Muscle of arm (tissue), 14 donors: ENCODE results near the gene RSPH6A. TPM values are rescaled to one million over a fixed set of nuclear protein-coding genes. Genes with fewer than 3 reads are reported as not detected.

Experiments
- DNase-seq: peaks from one replicate; pipeline ENCODE4 v3.0.0-alpha.2; 2013
- long read RNA-seq, 11 donors: transcript quantifications; one replicate each; lab custom pipeline, GENCODE V29; 2026
- polyA plus RNA-seq, 12 donors: library from polyadenylated mRNA; unstranded; fragments of 120-200 nt; gene quantifications; one replicate each; pipeline ENCODE4 v1.2.1, GENCODE V29; 2013; ENCODE audit not compliant: insufficient read length in 12 of 12

The RSPH6A gene
- polyA plus RNA-seq = not detected
- long read RNA-seq, donor 1 = 0 reads
- long read RNA-seq, donor 2 = 0 reads
- long read RNA-seq, donor 3 = 0 reads
- long read RNA-seq, donor 4 = 0 reads
- long read RNA-seq, donor 5 = 0 reads
- long read RNA-seq, donor 6 = 0 reads
- long read RNA-seq, donor 7 = 0 reads
- long read RNA-seq, donor 8 = 0 reads
- long read RNA-seq, donor 9 = 0 reads
- long read RNA-seq, donor 10 = 0 reads
- long read RNA-seq, donor 11 = 0 reads

DNA sequence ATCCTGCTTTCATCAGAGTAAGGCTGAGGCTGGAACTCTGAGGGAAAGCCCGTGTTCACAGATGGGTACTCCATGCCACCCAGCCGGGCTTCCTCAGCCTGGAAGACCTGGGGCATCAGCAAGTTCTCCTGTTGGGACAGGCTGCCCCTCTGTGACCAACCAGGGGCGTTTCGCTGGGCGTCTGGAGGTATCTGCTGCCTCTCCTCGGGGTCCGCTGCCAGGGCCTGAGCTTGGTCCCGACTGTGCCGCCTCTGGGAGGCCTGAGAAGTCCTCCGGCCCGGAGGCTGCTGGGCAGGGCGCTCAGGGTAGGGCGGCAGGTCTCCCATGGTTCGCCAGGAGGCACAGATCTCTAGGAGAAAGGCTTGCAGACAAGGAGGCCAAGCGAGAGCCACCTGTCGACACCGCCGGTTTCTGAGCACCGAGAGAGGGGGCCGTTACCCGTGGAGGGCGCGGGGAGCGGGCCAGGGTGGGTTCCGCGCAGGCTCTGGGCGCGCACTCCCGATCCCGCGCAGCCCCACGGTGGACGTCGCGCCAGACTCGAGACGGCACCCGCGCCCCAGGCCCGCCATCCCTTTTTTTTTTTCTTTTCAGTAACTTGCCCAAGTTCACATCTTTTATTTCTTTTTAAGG is at the start of gene RSPH6A:
Gene RSPH6A (minus strand): TSS at position 458 of the 630 bp plus-strand sequence. CDS start 132 bp downstream, at position 326.
- DNase-seq = no peak

DNA sequence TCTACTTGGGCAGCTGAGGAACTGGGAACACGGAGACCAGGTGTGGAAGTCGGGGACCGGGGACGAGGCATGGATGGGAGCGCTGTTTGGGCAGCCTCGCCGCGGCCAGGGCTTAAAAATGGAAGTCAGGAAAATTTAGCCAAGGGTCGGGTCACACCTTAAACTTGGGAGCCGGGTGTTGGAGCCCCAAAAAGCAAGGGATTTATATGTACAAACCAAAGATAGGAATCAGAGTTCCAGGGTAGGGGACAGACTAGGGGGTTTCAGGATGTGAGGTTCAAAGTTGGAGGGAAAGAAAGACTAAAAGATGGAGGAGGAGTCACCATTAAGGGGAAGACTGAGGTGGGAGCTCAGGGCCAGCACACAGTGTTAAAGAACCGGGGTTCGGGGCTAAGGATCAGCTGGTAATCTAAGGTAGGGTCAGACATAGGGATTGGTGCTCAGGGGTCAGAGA is 49.5 kb upstream of the RSPH6A start:
- no peak for DNase-seq

DNA sequence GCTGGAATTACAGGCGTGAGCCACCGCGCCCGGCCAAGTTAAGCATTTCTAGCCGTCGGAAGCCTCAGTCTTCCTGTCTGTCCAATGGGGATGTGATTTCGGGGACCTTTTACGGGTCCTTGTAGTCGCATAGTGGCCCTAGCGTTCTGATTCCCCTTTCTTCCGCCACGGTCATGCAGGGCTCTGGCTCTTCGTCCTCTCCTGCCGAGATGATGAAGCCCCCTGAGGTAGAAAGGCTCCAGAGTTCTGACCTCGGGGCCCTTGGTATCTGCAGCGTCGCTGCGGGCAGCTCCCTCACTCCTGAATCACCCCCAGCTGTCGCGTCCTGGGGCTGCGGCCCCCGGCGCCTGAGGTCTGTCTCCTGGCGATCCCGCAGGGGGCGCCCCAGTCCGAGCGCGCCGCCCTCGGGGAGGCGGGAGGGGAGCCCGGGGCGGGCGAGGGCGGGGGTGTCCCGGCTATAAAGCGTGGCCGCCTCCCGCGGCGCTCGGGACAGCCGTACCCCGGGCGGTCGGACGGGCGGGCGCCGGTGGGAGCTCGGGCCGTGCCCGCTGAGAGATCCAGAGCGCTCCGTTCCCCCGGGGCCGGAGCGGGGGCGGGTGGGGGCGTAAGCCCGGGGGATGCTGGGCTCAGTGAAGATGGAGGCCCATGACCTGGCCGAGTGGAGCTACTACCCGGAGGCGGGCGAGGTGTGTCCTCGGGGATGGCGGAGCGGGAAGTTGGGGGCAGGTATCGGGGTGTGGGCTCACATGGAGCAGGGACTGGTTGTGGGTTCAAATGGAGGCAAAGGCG is 48.9 kb upstream of the RSPH6A start, which contains the start of gene FOXA3:
Gene FOXA3 (plus strand): TSS at position 487 of the 789 bp plus-strand sequence. CDS start 131 bp downstream, at position 618.
- no peak for DNase-seq

DNA sequence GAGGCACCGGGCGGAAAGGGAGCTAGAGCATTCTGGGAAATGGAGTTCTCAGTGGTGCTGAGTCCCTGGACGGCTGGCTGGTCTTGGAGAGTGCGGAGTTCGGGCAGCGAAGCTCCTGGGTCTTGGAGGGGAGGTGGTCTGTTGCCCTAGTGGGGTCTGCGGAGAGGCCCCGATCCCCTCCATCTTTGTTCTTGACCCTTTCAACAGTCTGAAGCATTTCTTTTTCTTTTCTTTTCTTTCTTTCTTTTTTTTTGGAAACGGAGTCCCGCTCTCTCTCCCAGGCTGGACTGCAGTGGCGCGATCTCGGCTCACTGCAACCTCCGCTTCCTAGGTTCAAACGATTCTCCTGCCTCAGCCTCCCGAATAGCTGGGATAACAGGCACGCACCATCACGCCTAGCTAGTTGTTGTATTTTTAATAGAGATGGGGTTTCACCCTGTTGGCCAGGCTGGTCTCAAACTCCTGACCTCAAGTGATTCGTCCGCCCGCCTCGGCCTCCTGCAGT is 48.3 kb upstream of the RSPH6A start:
- DNase-seq = no peak

DNA sequence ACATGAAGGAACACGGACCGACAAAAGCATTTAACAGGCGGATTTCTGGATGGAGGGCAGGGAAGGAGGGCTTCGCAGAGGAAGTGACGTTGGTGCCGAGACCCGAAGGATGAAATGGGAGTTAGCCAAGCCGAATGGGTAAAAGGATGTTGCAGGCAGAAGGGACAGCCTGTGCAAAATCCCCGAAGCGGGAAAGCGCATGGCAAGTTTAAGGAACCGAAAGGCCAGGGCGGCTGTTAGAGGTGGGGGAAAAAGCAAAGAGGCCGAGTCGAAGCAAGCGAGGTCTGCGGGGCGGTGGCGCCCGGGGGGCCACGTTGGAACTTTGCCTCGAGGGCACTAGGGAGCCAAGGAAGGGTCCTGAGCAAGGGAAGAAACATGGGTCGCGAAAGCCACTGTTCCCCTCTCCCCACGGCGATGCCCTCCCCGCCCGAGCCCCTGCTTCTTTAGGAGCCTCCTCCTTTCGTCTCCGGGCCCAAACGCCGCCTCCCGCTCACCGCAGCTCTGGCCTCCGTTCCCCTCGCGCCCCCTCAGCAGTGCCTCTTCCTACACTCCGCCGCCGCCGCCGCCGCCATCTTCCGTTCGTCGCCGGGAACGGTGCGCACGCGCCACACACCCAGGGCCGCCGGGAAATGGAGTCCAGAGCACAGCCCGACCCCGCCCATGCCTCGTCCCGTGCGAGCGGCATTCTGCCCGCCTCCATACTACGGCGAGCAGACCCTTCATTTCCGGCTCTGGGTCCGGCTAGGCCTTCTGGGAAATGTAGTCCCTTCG is 47.6 kb upstream of the RSPH6A start, which contains the start of gene SYMPK:
Gene SYMPK (minus strand): TSS at position 584 of the 771 bp plus-strand sequence. CDS start 8,652 bp downstream, outside the sequence.
- DNase-seq = peak; percentile 99

DNA sequence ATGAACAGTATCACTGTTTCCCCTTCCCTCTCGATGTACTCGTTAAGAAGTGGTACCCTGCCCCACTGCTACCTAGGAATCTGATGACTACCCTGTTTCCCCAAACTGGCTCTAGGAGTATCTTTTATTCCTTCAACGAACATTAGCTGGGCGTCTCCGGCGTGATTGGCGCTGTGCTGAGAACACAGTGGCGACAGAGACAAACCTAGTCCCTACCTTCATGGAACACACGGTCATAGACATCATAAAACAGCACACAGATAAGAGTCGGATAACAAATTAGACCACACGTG is 47.1 kb upstream of the RSPH6A start:
- no peak for DNase-seq

DNA sequence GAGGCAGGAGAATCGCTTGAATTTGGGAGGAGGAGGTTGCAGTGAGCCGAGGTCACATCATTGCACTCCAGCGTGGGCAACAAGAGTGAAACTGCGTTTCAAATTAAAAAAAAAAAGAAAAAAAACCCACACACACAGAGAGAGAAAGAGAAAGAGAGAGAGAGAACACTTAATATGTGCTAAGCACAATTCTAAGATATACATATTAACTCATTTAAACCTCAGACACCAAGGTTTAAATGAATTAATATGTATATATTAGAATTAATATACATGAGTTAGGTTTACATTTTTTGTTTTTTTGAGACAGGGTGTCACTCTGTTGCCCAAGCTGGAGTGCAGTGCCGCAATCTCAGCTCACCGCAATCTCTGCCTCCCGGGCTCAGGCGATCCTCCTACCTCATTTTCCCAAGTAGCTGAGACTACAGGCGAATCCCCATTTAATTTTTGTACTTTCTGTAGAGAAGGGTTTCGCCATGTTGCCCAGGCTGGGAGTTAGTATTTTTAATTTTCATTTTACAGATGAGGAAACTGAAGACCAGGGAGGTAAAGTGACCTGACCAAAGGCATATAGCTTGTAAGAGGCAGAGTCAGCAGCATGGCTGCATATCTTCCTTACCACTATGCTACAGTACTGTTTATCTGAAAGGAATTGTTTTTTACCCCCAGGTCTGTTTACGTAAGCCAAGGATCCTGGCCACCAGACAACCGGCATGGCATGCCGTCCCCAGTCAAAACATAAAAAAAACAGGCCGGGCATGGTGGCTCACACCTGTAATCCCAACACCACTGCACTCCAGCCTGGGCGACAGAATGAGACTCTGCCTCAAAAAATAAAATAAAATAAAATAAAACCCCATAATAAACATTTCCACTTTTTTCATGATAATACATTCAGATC is 45.5 kb upstream of the RSPH6A start:
- no peak for DNase-seq

DNA sequence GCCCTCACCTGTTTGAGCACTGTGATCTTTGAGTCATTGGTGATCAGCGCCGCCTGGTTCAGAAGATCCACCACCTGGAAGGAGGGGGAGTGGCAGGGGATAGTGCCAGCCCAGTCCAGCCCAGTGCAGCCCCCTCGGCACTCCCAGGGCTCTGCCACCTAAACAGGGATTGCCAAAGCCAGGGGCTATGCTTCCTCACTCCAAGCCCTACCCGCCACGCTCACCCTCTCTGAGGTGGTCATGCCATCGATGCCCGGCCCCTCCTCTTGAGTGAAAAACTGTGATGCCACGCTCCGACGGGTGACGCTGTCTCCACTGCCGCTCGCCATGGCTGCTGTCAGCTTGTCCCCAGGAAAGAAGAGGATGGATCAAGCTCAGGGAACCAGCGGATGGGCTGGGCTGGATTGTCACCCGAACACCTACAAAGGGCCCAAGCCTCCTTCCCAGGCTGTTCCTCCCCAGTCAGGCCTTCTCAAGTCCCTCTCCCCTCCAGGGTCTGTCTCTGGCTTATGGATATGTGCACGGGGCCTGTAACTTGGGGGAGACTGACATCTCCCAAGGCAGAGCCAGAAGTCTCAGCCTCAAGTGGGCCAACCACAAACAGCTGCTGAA is 39.2 kb upstream of the RSPH6A start:
- DNase-seq = no peak

DNA sequence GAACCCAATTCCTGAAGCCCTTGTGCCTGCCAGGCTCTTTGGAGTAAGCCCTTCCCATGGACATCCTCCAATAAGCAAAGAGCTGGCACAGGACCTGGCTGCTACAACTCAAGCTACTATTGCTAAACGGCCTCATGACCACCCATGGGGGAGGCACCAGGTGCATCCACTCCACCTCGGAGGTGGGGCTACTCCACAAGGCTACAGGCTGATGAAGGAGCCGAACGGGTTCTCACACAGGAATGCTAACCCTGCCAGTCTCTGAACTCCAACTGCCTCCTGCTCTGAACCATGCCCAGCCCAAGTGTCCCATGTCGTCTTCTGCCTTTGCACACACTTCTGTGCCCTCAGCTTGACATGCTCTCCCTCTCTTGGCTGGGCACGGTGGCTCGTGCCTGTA is 37.9 kb upstream of the RSPH6A start:
- DNase-seq = no peak

DNA sequence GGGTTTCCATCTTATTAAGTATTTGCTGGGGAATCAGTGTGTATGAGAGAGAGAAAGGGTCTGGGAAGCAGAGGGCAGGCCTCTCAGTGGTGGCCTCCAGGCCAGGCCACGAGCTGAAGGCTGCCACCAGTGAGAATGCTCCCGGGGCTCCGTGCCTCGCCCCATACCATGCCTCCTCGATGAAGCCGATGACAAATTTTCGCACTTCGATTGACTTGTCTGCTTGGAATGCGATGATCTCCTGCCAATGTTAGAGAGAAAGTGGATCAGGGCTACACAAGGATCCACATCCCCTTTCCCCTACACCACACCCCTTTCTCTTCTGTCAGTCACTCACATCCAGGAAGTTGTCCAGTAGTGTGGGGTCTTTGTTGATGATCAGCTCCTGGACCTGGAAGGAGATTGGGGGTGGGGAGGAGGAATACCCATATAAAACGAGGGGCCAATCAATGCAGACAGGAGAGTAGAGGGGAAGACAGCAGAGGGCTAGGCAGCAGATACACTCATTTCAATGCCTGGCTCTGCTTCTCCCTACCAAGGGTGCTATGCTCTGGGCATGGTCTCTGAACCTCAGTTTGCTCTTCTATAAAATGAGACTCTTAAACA is 37.1 kb upstream of the RSPH6A start:
- DNase-seq = no peak

DNA sequence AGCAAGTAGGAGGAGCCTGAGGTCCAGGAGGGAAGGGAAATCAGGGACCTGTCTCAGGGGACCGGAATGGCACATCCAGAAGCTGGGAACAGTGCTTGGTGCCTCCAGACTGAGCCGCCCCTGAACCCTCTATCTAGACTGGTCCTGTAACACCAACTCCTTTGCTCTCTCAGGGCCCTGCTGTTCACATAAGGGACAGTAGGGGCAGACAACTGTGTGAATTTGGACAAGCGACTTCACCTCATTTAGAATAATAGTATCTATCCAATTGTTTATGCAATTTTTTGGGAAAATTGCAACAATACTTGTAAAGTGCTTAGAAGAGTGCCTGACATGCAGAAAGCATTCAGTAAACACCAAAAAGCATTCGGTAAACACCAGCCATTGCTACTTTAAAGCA is 33.8 kb upstream of the RSPH6A start:
- DNase-seq = no peak

DNA sequence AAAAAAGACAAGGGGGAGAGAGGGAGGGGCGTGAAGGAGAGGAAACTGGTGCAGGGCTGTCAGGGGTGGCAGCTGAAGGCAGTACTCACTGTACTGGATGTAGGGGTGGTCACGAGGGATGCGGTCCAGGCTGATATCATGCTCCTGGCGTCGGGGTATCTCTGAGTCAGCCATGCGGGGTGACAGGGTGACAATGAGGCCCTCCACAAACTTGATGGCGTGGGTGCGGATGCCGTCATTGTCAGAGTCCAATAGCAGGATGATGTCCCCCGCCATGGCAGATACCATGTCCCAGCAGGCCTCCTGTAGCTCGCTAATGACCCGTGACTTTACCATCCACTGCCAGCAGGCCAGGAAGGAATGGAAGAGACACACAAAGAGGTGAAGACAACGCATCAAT is 32.6 kb upstream of the RSPH6A start:
- DNase-seq = no peak

DNA sequence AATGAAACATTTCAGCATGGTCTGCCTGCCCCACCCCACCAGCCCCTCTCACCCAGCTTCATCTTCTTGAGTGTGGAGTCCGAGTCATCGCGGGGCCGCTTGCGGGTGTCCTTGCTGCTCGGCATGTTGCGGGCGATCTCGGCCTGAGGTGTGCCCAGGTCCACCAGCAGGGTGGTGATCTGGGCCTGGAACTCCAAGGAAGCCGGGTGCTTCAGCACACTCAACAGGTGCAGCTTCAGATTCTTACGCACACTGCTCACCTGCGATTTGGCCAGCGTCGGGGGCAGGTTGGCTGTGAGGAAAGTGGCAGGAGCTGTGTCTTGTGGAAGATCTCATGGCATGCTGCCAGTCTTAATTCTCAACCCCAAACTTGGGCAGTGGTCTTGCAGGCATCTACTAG is 27.1 kb upstream of the RSPH6A start:
- DNase-seq = no peak

DNA sequence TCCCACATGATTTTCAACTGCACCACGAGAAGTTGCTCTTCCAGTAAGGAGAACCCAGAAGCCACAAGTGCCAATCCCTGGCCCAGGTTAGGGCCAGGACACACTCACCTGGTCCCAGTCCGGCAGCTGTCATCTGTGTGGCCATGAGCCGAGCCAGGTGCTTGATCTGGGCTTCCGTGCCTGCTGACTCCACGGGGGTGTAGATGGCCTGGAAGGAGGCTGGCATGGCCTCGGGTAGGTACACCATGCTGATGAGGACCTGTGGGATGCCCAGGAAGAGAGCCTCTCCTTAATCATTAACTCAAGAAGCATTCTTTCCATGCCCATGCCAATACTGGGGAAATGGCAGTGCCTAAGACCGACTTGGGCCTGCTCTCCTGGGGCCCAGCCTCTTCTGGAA is 19.9 kb upstream of the RSPH6A start:
- DNase-seq = no peak

DNA sequence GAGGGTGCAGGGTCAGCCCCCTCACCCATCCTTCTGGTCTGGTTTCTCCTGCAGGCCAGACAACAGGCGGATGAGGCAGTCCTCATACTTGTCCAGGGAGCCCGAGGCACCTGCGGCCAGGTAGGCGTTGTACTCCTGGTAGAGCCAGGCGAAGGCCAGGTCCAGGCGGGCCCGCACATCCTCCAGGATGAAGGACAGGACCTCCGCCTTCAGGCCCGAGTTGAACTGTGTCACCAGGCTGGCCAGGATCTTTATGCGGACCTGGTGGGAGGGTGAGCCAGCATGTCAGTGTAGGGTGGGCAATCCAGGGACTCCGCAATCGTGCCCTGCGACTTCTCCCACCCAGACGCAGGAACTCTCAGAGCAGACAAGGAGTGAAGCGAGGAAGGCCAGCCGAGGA is 13.8 kb upstream of the RSPH6A start:
- DNase-seq = no peak

DNA sequence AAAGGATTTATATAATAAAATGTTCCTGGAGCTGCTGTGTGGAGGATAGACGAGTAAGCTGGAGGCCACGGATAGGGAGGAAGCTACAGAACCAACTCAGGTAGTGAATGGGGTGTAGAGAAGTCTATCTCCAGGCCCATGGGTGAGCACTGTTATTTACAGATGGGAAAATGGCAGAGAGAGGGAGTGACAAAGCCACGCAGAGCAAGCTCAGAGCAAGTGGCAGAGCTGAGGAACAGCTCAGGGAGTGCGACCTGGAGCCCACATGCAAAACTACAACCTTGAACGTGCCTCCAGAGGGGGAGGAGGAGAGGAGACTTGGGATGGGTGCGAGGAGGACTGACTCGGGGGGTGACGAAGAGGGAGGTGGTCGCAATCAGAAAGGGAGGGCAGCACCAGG is 13.4 kb upstream of the RSPH6A start:
- no peak for DNase-seq

DNA sequence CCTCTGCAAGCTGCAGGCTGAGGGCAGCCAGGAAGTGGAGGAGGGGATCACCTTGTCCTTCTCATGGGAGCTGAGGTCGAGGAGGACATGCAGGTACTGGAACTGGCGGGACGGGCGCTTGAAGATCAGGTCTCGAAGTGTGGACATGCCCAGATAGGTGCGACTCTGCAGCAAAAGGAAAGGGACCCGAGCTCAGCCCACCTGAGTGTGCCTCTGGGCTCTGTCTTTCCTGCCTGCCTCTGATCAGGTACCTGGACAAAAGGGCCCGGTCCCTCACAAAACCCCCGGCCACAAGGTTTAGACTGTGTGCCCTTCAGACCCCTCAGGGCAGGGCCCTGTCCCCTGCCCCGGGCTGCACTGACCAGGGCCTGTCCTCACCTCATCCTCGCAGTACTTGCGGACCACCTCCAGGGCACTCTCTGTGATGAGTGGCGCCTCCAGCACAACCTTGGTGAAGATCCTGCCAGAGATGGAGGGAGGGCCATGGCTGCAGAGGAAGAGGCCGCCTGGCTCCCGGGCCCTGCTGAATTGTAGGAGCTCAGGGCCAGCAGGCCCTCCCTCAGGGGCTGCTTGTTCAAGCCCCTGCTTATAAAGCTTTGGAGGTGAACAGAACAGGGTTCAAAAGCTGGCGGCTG is 12.5 kb upstream of the RSPH6A start:
- no peak for DNase-seq

DNA sequence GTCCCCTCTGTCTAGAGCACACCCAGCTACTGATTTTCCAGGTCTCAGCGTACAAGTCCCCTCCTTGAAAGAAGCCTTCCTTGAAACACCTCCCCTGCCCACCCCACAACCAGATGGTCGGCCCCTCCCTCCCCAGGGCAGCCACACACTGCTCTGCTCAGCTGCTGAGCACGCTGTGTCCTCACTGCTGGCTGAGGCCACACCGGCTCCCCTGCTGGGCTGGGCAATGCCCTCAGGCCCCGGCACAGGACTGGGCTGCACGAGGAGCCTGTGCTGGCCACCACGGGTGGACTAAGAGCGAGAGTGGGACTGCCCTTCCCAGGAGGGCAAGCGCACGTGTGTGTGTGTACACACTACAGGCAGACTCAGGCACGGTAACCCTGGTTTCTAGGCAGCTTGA is 11.8 kb upstream of the RSPH6A start:
- no peak for DNase-seq
